NT2/D1 (cell line): ENCODE measurements around the gene ZEB1.

Experiments used
- SUZ12 ChIP-seq: IDR thresholded peaks from 2 replicates; pipeline ENCODE4 v1.6.1; 2011; ENCODE audit not compliant: insufficient read length, insufficient read depth; ENCODE audit errors: extremely low read depth
- YY1 ChIP-seq: IDR thresholded peaks from 2 replicates; pipeline ENCODE4 v1.6.1; 2011; ENCODE audit not compliant: insufficient read length, insufficient read depth
- ZNF274 ChIP-seq: IDR thresholded peaks from 2 replicates; pipeline ENCODE4 v1.6.1; 2011; ENCODE audit warnings: mild to moderate bottlenecking, low read depth, low read length

DNA sequence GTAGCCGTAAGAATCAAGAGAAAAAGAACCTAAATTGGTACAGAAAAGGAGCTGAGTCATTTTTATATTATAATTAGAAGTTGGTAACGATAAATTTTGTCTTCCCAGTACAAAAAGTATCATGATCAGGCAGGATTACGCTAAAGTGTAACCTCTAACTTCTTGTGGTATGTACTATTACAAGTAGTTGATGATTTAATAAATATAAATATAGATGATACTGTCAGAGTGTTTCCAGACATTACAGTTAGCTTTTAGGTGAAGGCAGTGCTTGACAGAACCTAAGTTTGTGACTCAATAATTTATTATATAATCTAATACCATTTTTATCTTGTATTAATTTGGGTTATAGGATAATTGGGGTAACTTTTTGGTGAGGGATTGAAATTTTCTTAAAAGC, 53.4 kb downstream of the ZEB1 start:
- TF ChIP-seq YY1, result no peak
- no peak for TF ChIP-seq ZNF274
- TF ChIP-seq SUZ12, result no peak
